Measurements from ENCODE around the gene DHCR24.

Gene DHCR24

GRCh38 chr1:54848134-54848948 is 38.7 kb downstream of the DHCR24 start:
- no peak for TF ChIP-seq POLR2AphosphoS5 (IDR thresholded peaks at IDR 0.05; ENCODE audit: low read depth, low read length)
- TF ChIP-seq SIN3A (IDR thresholded peaks at IDR 0.05; ENCODE audit: borderline replicate concordance, insufficient read depth, low read length) = no peak
- no peak for TF ChIP-seq FOXP2 (optimal IDR thresholded peaks at IDR 0.05; ENCODE audit: borderline replicate concordance, extremely low read depth, extremely low read length, insufficient read depth)
- no peak for TF ChIP-seq TAF1 (IDR thresholded peaks at IDR 0.05; ENCODE audit: borderline replicate concordance, insufficient read depth, low read length)
- no peak for TF ChIP-seq REST (IDR thresholded peaks at IDR 0.05; ENCODE audit: insufficient read depth in 1 of 2, low read depth in 2 of 2, low read length in 2 of 2)

GRCh38 chr1:54846716-54847284 is 40.2 kb downstream of the DHCR24 start:
- no peak for TF ChIP-seq REST (IDR thresholded peaks at IDR 0.05; ENCODE audit: insufficient read depth in 1 of 2, low read depth in 2 of 2, low read length in 2 of 2)
- no peak for TF ChIP-seq POLR2AphosphoS5 (IDR thresholded peaks at IDR 0.05; ENCODE audit: low read depth, low read length)
- no peak for TF ChIP-seq FOXP2 (optimal IDR thresholded peaks at IDR 0.05; ENCODE audit: borderline replicate concordance, extremely low read depth, extremely low read length, insufficient read depth)
- TF ChIP-seq SIN3A (IDR thresholded peaks at IDR 0.05; ENCODE audit: borderline replicate concordance, insufficient read depth, low read length) = no peak
- no peak for TF ChIP-seq TAF1 (IDR thresholded peaks at IDR 0.05; ENCODE audit: borderline replicate concordance, insufficient read depth, low read length)

GRCh38 chr1:54846301-54846700 is 40.7 kb downstream of the DHCR24 start:
- TF ChIP-seq SIN3A (IDR thresholded peaks at IDR 0.05; ENCODE audit: borderline replicate concordance, insufficient read depth, low read length) (no peak), REST (IDR thresholded peaks at IDR 0.05; ENCODE audit: insufficient read depth in 1 of 2, low read depth in 2 of 2, low read length in 2 of 2) (no peak), TAF1 (IDR thresholded peaks at IDR 0.05; ENCODE audit: borderline replicate concordance, insufficient read depth, low read length) (no peak), POLR2AphosphoS5 (IDR thresholded peaks at IDR 0.05; ENCODE audit: low read depth, low read length) (no peak), FOXP2 (optimal IDR thresholded peaks at IDR 0.05; ENCODE audit: borderline replicate concordance, extremely low read depth, extremely low read length, insufficient read depth) (no peak)

- TF ChIP-seq REST (IDR thresholded peaks at IDR 0.05; ENCODE audit: insufficient read depth in 1 of 2, low read depth in 2 of 2, low read length in 2 of 2) (no peak), SIN3A (IDR thresholded peaks at IDR 0.05; ENCODE audit: borderline replicate concordance, insufficient read depth, low read length) (no peak), POLR2AphosphoS5 (IDR thresholded peaks at IDR 0.05; ENCODE audit: low read depth, low read length) (no peak), TAF1 (IDR thresholded peaks at IDR 0.05; ENCODE audit: borderline replicate concordance, insufficient read depth, low read length) (no peak), FOXP2 (optimal IDR thresholded peaks at IDR 0.05; ENCODE audit: borderline replicate concordance, extremely low read depth, extremely low read length, insufficient read depth) (no peak)
Measured at GRCh38 chr1:54845772-54846171, 41.2 kb downstream of the DHCR24 start.

All from PFSK-1 (cell line).